Lung (tissue), 12 donors: ENCODE data around the gene LOXL4. TPM values are rescaled to one million over a fixed set of nuclear protein-coding genes. Genes with fewer than 3 reads are reported as not detected.
"Not testable (repeated sequence)": the region's sequence is repeated elsewhere in the genome, so short reads cannot be mapped to it uniquely, and the experiment has no call there.

ENCODE experiments used
- ATAC-seq: fragments of 200-7000 bp; cut with Tn5 transposase; one replicate; pipeline ENCODE4 v1.9.1; 2020; ENCODE audit warnings: moderate number of reproducible peaks; ENCODE audit not compliant: insufficient read depth, low FRiP score
- DNase-seq, 3 donors: peaks; one replicate each; pipeline ENCODE4 v3.0.0-alpha.2; 2013 to 2017
- H3K27ac ChIP-seq, 2 donors: one replicate each; pipeline ENCODE4 v1.5.1; 2013; ENCODE audit warnings: mild to moderate bottlenecking in 2 of 2, moderate library complexity in 2 of 2, control low read depth in 1 of 2, inconsistent platforms in 1 of 2, low read depth in 1 of 2, low read length in 1 of 2
- H3K27me3 ChIP-seq, 3 donors: one replicate each; pipeline ENCODE4 v1.5.1; 2013; ENCODE audit warnings: low read length in 2 of 3; ENCODE audit not compliant: control insufficient read depth in 3 of 3, insufficient read depth in 3 of 3
- H3K36me3 ChIP-seq, 4 donors: one replicate each; pipeline ENCODE4 v1.5.1; 2013; ENCODE audit warnings: low read length in 4 of 4, mild to moderate bottlenecking in 1 of 4, moderate library complexity in 1 of 4; ENCODE audit not compliant: control insufficient read depth in 4 of 4, insufficient read depth in 4 of 4
- H3K4me1 ChIP-seq, 5 donors: one replicate each; pipeline ENCODE4 v1.5.1; 2013; ENCODE audit warnings: low read length in 5 of 5, mild to moderate bottlenecking in 2 of 5, moderate library complexity in 1 of 5; ENCODE audit not compliant: control insufficient read depth in 5 of 5, insufficient read depth in 5 of 5
- H3K4me3 ChIP-seq: one replicate; pipeline ENCODE4 v1.5.1; 2013; ENCODE audit warnings: mild to moderate bottlenecking, control low read depth, moderate library complexity
- H3K9ac ChIP-seq, 2 donors: one replicate each; pipeline ENCODE4 v1.5.1; 2013; ENCODE audit warnings: low read length in 2 of 2, control low read depth in 1 of 2; ENCODE audit not compliant: insufficient read depth in 1 of 2
- H3K9me3 ChIP-seq, 4 donors: one replicate each; pipeline ENCODE4 v1.5.1; 2013; ENCODE audit warnings: low read length in 3 of 4, mild to moderate bottlenecking in 1 of 4, moderate library complexity in 1 of 4; ENCODE audit not compliant: control insufficient read depth in 4 of 4, insufficient read depth in 3 of 4
- whole genome bisulfite sequencing, 2 donors: extraction: QIAGEN DNeasy Blood & Tissue Kit; methylation state at CpG; one replicate each; pipeline ENCODE4 v1.1.7; 2013; 5-methylcytosine and 5-hydroxymethylcytosine counted together
- polyA plus RNA-seq, 2 donors: library from polyadenylated mRNA; stranded (reverse); fragments of 200-250 nt; gene quantifications; one replicate each; pipeline ENCODE4 v1.2.1, GENCODE V29; 2013
- total RNA-seq, 2 donors: library from RNA; depleted of rRNA in 1 of 2; stranded (reverse); fragments of >200 nt in 1 of 2; gene quantifications; one replicate each; pipeline ENCODE4 v1.2.1, GENCODE V29; 2014 to 2021
- TF ChIP-seq, protein P1 (sequence below): IDR thresholded peaks from 2 replicates; pipeline ENCODE4 v1.5.1; 2012; ENCODE audit warnings: mild to moderate bottlenecking; ENCODE audit errors: control extremely low read depth, extremely low read depth
- donor health status: control.
- donor health status: control.
- donor health status: Bipolar disorder and iron deficiency.
- donor health status: healthy.
- donor health status: DM: yes; HTN: yes; CAD: no.

LOXL4 gene
- total and polyA plus RNA-seq, 4 donors: 1.6 to 3.3 (median 2.6) TPM

DNA sequence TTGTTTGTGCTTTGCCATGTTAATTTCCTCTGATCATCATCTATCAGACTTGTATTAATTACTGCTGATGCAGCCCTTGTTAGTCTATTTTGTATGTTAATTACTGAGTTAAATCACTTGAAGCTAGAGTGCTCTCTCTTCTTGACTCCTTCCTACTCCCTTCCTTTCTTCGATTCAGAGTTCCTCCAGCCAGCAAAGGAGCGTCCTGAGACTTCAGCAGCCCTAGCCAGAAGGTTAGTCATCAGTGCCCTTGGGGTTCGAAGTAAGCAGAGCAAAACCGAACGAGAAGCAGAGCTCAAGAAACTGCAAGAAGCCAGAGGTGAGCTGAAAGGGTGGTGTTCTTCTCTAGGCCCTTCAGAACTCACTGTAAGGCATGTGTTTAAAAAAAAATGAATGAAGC is 32.1 kb downstream of the LOXL4 start:
- Histone ChIP-seq H3K4me1 (no peaks in the 10 kb centered on the region), H3K4me3 (no peak overlapping the region), H3K9ac (no peak overlapping the region), H3K27me3 (no peaks in the 10 kb centered on the region), H3K9me3 (no peaks in the 10 kb centered on the region), H3K36me3 (peaks cover 5 to 20% (median 14%) of the 10 kb centered on the region in 4 donors), H3K27ac (no peak overlapping the region)
- 89 to 99% methylated on average over 5 of the region's 5 CpGs for WGBS, 2 donors
- DNase-seq (no peak), ATAC-seq (no peak)
- TF ChIP-seq, protein P1, sequence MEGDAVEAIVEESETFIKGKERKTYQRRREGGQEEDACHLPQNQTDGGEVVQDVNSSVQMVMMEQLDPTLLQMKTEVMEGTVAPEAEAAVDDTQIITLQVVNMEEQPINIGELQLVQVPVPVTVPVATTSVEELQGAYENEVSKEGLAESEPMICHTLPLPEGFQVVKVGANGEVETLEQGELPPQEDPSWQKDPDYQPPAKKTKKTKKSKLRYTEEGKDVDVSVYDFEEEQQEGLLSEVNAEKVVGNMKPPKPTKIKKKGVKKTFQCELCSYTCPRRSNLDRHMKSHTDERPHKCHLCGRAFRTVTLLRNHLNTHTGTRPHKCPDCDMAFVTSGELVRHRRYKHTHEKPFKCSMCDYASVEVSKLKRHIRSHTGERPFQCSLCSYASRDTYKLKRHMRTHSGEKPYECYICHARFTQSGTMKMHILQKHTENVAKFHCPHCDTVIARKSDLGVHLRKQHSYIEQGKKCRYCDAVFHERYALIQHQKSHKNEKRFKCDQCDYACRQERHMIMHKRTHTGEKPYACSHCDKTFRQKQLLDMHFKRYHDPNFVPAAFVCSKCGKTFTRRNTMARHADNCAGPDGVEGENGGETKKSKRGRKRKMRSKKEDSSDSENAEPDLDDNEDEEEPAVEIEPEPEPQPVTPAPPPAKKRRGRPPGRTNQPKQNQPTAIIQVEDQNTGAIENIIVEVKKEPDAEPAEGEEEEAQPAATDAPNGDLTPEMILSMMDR: no peak

DNA sequence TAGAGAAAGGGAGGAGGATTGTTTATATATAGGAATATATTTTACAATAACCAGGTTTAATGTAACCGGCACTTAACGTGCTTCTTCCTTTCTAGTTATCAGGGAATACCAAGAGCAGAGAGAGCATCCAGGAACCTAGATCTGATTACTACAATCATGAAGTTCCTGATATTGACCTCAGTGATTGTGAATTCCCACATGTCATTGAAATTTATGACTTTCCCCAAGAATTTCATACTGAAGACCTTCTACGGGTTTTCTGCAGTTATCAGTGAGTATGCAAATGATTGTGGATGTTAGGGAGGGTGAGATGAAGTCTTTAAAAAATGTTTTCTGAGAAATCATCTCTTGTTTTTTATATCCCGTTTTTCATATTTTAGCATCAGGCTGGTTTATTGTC is 36.6 kb downstream of the LOXL4 start:
- WGBS, 2 donors: 96 to 97% methylated on average over 4 of the region's 4 CpGs
- Histone ChIP-seq H3K36me3 (peaks cover 5 to 18% (median 9%) of the 10 kb centered on the region in 4 donors), H3K27ac (no peak overlapping the region), H3K4me3 (no peak overlapping the region), H3K9ac (no peak overlapping the region), H3K9me3 (no peaks in the 10 kb centered on the region), H3K27me3 (no peaks in the 10 kb centered on the region), H3K4me1 (no peaks in the 10 kb centered on the region)
- no peak for ATAC-seq
- TF ChIP-seq, protein P1: no peak
- DNase-seq: no peak

DNA sequence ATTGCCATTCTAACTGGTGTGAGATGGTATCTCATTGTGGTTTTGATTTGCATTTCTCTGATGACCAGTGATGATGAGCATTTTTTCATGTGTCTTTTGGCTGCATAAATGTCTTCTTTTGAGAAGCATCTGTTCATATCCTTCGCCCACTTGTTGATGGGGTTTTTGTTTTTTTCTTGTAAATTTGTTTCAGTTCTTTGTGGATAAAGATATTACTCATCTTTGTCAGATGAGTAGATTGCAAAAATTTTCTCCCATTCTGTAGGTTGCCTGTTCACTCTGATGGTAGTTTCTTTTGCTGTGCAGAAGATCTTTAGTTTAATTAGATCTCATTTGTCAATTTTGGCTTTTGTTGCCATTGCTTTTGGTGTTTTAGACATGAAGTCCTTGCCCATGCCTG is 39.7 kb downstream of the LOXL4 start:
- WGBS, 2 donors: 92 to 98% methylated on average over 1 of the region's 1 CpG
- H3K9me3 ChIP-seq, H3K27ac ChIP-seq, H3K36me3 ChIP-seq, H3K27me3 ChIP-seq, DNase-seq, ATAC-seq, H3K4me1 ChIP-seq, H3K9ac ChIP-seq, H3K4me3 ChIP-seq: not testable (repeated sequence)

DNA sequence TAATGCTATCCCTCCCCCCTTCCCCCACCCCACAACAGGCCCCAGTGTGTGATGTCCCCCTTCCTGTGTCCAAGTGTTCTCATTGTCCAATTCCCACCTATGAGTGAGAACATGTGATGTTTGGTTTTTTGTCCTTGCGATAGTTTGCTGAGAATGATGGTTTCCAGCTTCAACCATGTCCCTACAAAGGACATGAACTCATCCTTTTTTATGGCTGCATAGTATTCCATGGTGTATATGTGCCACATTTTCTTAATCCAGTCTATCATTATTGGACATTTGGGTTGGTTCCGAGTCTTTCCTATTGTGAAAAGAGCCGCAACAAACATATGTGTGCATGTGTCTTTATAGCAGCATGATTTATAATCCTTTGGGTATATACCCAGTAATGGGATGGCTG is 40.3 kb downstream of the LOXL4 start:
- ATAC-seq, H3K36me3 ChIP-seq, H3K9ac ChIP-seq, H3K27ac ChIP-seq, H3K4me3 ChIP-seq, H3K9me3 ChIP-seq, H3K27me3 ChIP-seq, DNase-seq, H3K4me1 ChIP-seq: not testable (repeated sequence)
- 97 to 99% methylated on average over 3 of the region's 3 CpGs for WGBS, 2 donors
